ENCODE results near the gene IGF2BP2.

Gene IGF2BP2

GRCh38 chr3:185766329-185767001 is 58.4 kb downstream of the IGF2BP2 start:
- no peak for DNase-seq (ENCODE audit: low read depth, low spot score)

GRCh38 chr3:185764980-185765370 is 59.9 kb downstream of the IGF2BP2 start:
- DNase-seq (ENCODE audit: low read depth, low spot score): no peak

GRCh38 chr3:185764163-185764979 is 60.5 kb downstream of the IGF2BP2 start:
- no peak for DNase-seq (ENCODE audit: low read depth, low spot score)

GRCh38 chr3:185763347-185764005 is 61.4 kb downstream of the IGF2BP2 start:
- no peak for DNase-seq (ENCODE audit: low read depth, low spot score)

GRCh38 chr3:185760550-185760949 is 64.3 kb downstream of the IGF2BP2 start:
- no peak for DNase-seq (ENCODE audit: low read depth, low spot score)

GRCh38 chr3:185760088-185760487 is 64.8 kb downstream of the IGF2BP2 start:
- DNase-seq (ENCODE audit: low read depth, low spot score): no peak

- no peak for DNase-seq (ENCODE audit: low read depth, low spot score)
Observed at GRCh38 chr3:185759512-185759911, 65.3 kb downstream of the IGF2BP2 start.

GRCh38 chr3:185758912-185759311 is 65.9 kb downstream of the IGF2BP2 start:
- DNase-seq (ENCODE audit: low read depth, low spot score): no peak

- DNase-seq (ENCODE audit: low read depth, low spot score): no peak
Observed at GRCh38 chr3:185757176-185757575, 67.7 kb downstream of the IGF2BP2 start.

GRCh38 chr3:185756477-185756876 is 68.4 kb downstream of the IGF2BP2 start:
- DNase-seq (ENCODE audit: low read depth, low spot score): no peak

- no peak for DNase-seq (ENCODE audit: low read depth, low spot score)
Observed at GRCh38 chr3:185754920-185755319, 69.9 kb downstream of the IGF2BP2 start.

GRCh38 chr3:185753354-185753753 is 71.5 kb downstream of the IGF2BP2 start:
- no peak for DNase-seq (ENCODE audit: low read depth, low spot score)

GRCh38 chr3:185750702-185751101 is 74.1 kb downstream of the IGF2BP2 start:
- DNase-seq (ENCODE audit: low read depth, low spot score): no peak

- DNase-seq (ENCODE audit: low read depth, low spot score): no peak
Observed at GRCh38 chr3:185750015-185750414, 74.8 kb downstream of the IGF2BP2 start.

- DNase-seq (ENCODE audit: low read depth, low spot score): no peak
Observed at GRCh38 chr3:185746470-185746869, 78.4 kb downstream of the IGF2BP2 start.

GRCh38 chr3:185744997-185745843 is 79.6 kb downstream of the IGF2BP2 start:
- DNase-seq (ENCODE audit: low read depth, low spot score): peak; percentile 56

- DNase-seq (ENCODE audit: low read depth, low spot score): no peak
Observed at GRCh38 chr3:185741586-185741985, 83.3 kb downstream of the IGF2BP2 start.

- DNase-seq (ENCODE audit: low read depth, low spot score): no peak
Observed at GRCh38 chr3:185740133-185740532, 84.7 kb downstream of the IGF2BP2 start.

GRCh38 chr3:185739264-185739701 is 85.6 kb downstream of the IGF2BP2 start:
- DNase-seq (ENCODE audit: low read depth, low spot score): no peak

- DNase-seq (ENCODE audit: low read depth, low spot score): no peak
Observed at GRCh38 chr3:185737740-185738680, 86.8 kb downstream of the IGF2BP2 start.

Measured in smooth muscle cell of the brain vasculature (primary cell).